K562 (cell line): ENCODE results near the gene KIFC3. TPM values are rescaled to one million over a fixed set of nuclear protein-coding genes. Genes with fewer than 3 reads are reported as not detected.
A peak's percentile ranks its signal among the peaks of the same experiment; 100 is the strongest.

Experiments
- ATF7 ChIP-seq: fragments of 450-650 bp; IDR thresholded peaks from 2 replicates; pipeline ENCODE4 v1.7.1; 2014; ENCODE audit warnings: mild to moderate bottlenecking, moderate library complexity
- BRCA1 ChIP-seq, 2 experiments: fragments of 450-650 bp in 1 of 2; sonication (generic) in 1 of 2; formaldehyde crosslinking in 1 of 2; IDR thresholded peaks; 2 replicates each; pipeline versions ENCODE4 v1.5.0 to v1.6.1; 2017 to 2020; ENCODE audit warnings: mild to moderate bottlenecking in 1 of 2, missing genetic modification reagents in 1 of 2
- CTCFL ChIP-seq: IDR thresholded peaks from 2 replicates; pipeline ENCODE4 v1.6.1; 2011; ENCODE audit warnings: borderline replicate concordance, low read depth, mild to moderate bottlenecking, moderate library complexity, low read length; ENCODE audit not compliant: insufficient read depth, poor library complexity, severe bottlenecking
- DACH1 ChIP-seq: fragments of 450-650 bp; IDR thresholded peaks from 2 replicates; pipeline ENCODE4 v1.6.1; 2018; ENCODE audit not compliant: partially characterized antibody
- EP300 ChIP-seq: IDR thresholded peaks from 2 replicates; pipeline ENCODE4 v1.6.1; 2012; ENCODE audit warnings: low read length, improper control_type of control experiment
- MAFK ChIP-seq: IDR thresholded peaks from 2 replicates; pipeline ENCODE4 v1.6.1; 2011; ENCODE audit warnings: low read length, improper control_type of control experiment
- MCM7 ChIP-seq, 2 experiments: fragments of 450-650 bp; IDR thresholded peaks; 2 replicates each; pipeline ENCODE4 v1.6.1; 2016 to 2018
- MLLT1 ChIP-seq, 2 experiments: fragments of 450-650 bp; IDR thresholded peaks; 2 replicates each; pipeline ENCODE4 v1.6.1; 2016
- NFATC3 ChIP-seq: fragments of 450-650 bp; IDR thresholded peaks from 2 replicates; pipeline ENCODE4 v1.6.1; 2017; ENCODE audit warnings: mild to moderate bottlenecking
- POU5F1 ChIP-seq: fragments of 150-350 bp; IDR thresholded peaks from 2 replicates; pipeline ENCODE4 v1.6.1; 2014; ENCODE audit warnings: borderline replicate concordance, low read length, low read depth, mild to moderate bottlenecking; ENCODE audit not compliant: partially characterized antibody
- TAF9B ChIP-seq: fragments of 450-650 bp; IDR thresholded peaks from 2 replicates; pipeline ENCODE4 v1.6.1; 2018; ENCODE audit warnings: mild to moderate bottlenecking; ENCODE audit not compliant: partially characterized antibody
- TFAP4 ChIP-seq: sonication (generic); formaldehyde crosslinking; IDR thresholded peaks from 2 replicates; pipeline ENCODE4 v1.8.0; 2022; ENCODE audit warnings: missing genetic modification reagents, mild to moderate bottlenecking, moderate library complexity, borderline replicate concordance
- U2AF1 ChIP-seq: fragments of 200-400 bp; formaldehyde crosslinking; optimal IDR thresholded peaks from 2 replicates; pipeline ENCODE3; 2017; ENCODE audit warnings: mild to moderate bottlenecking, low read depth, low read length, moderate library complexity
- ZKSCAN1 ChIP-seq: fragments of 150-350 bp; IDR thresholded peaks from 2 replicates; pipeline ENCODE4 v1.6.1; 2016; ENCODE audit warnings: low read depth, low read length
- ZKSCAN3 ChIP-seq: fragments of 250-450 bp; sonication (Bioruptor Pico); IDR thresholded peaks from 2 replicates; pipeline ENCODE4 v1.4.0; 2020
- ZNF324 ChIP-seq: fragments of 250-450 bp; sonication (Bioruptor Pico); IDR thresholded peaks from 2 replicates; pipeline ENCODE4 v1.4.0; 2020; ENCODE audit warnings: mild to moderate bottlenecking
- ZNF766 ChIP-seq: fragments of 200-800 bp; sonication (Bioruptor generic); conservative IDR thresholded peaks from 2 replicates; pipeline ENCODE4 v1.6.1; 2016; ENCODE audit warnings: missing genetic modification characterization, missing compliant biosample characterization
- polyA plus RNA-seq, 8 experiments: library from polyadenylated mRNA; depleted of rRNA in 4 of 8; stranded (reverse) in 5 of 8; unstranded in 3 of 8; fragments of >200 nt; fragmentation: Nextera tagmentation in 2 of 8; fragmentation: Illumina TruSeq in 1 of 8; extraction: Ambion mirVana in 2 of 8; extraction: Trizol in 1 of 8; gene quantifications; 2 replicates each; pipeline versions ENCODE4 v1.2.1 to v1.2.3, GENCODE V29; 2011 to 2014; ENCODE audit warnings: inconsistent platforms in 1 of 8, missing spikeins in 1 of 8
- total RNA-seq, 7 experiments: library from RNA; depleted of rRNA in 6 of 7; stranded (reverse); fragments of >200 nt in 6 of 7; fragmentation: Illumina TruSeq in 2 of 7; extraction: Trizol in 2 of 7; gene quantifications; 2 replicates each; pipeline versions ENCODE4 v1.2.1 to v1.2.3, GENCODE V29; 2011 to 2021; ENCODE audit warnings: low replicate concordance in 1 of 7

KIFC3 gene
- total and polyA plus RNA-seq, 9 of the 15 experiments (the other 6 are each of a cell fraction or from before 2014, with no cell fraction given), result 0.23 to 105 (median 26.2) TPM

- TF ChIP-seq CTCFL (no peak), ATF7 (no peak), ZKSCAN1 (0 out of 2 replicates have a peak, but pooled peaks have one; percentile 7), U2AF1 (no peak), DACH1 (no peak), TFAP4 (peak; percentile 37), MCM7 (IDR thresholded peaks at IDR 0.05) (no peak), POU5F1 (no peak), ZNF324 (CRISPR knock-in tag) (no peak), MLLT1 (IDR thresholded peaks at IDR 0.05) (no peak), TAF9B (no peak), BRCA1 (IDR thresholded peaks at IDR 0.05) (no peak), BRCA1 (CRISPR knock-in tag; IDR thresholded peaks at IDR 0.05) (no peak), MAFK (no peak), ZKSCAN3 (CRISPR knock-in tag) (no peak), EP300 (peak; percentile 42; the same call in 1 of the 2 replicates), ZNF766 (CRISPR knock-in tag) (0 out of 2 replicates have a peak, but pooled peaks have one; percentile 17), NFATC3 (no peak)
Measured at GRCh38 chr16:57803134-57803990, 1.1 kb upstream of the KIFC3 start (continued).
